ENCODE results near the gene PLXDC2. TPM values are rescaled to one million over a fixed set of nuclear protein-coding genes. Genes with fewer than 3 reads are reported as not detected.

Gene PLXDC2
- total RNA-seq, 1 donor = 3.2 TPM

DNA sequence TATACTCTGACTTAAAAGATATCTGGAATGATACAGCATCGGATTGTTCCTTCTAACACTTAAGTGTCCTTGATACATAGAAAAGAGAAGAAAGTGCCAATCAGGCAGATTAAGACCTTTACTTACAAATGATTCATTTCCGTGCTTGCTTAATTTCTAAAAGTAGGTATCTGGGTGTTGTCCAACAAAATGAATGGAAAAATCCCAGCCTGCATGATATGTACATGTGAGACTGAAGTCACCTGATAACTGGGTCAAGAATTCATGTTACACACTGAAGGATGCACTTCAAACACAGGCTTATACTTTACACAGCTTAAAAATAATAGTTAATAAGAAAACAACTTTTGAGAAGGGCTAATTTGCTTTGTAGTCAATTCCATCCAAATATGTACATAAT lies 25.2 kb upstream of the PLXDC2 start:
- no peak for DNase-seq (ENCODE audit: low read depth)
- TF ChIP-seq, protein P1, sequence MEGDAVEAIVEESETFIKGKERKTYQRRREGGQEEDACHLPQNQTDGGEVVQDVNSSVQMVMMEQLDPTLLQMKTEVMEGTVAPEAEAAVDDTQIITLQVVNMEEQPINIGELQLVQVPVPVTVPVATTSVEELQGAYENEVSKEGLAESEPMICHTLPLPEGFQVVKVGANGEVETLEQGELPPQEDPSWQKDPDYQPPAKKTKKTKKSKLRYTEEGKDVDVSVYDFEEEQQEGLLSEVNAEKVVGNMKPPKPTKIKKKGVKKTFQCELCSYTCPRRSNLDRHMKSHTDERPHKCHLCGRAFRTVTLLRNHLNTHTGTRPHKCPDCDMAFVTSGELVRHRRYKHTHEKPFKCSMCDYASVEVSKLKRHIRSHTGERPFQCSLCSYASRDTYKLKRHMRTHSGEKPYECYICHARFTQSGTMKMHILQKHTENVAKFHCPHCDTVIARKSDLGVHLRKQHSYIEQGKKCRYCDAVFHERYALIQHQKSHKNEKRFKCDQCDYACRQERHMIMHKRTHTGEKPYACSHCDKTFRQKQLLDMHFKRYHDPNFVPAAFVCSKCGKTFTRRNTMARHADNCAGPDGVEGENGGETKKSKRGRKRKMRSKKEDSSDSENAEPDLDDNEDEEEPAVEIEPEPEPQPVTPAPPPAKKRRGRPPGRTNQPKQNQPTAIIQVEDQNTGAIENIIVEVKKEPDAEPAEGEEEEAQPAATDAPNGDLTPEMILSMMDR (IDR thresholded peaks at IDR 0.05; ENCODE audit: insufficient read depth, low read length) = no peak
- H3K4me3 ChIP-seq (ENCODE audit: low read depth, low read length) = no peak overlapping the region

DNA sequence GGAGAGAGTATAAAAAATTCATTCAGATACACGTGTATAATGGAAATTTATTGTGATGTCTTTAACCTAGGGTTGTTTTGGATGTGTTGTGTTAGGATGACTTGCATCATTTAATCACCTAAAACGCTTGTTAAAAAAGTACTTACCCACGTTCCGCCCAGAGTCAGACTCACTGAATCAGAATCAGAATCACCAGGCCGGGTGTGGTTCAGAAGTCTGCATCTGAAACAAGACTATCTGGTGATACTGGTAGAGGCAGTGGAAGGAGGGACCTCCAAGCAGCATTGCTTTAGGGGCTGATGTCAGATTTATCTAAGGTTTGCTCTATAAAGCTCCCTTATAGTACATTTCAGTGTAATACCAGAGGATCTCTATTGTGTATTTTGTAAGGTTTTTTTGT lies 20.5 kb upstream of the PLXDC2 start:
- H3K4me3 ChIP-seq (ENCODE audit: low read depth, low read length) = no peak overlapping the region
- TF ChIP-seq, protein P1 (IDR thresholded peaks at IDR 0.05; ENCODE audit: insufficient read depth, low read length) = no peak
- DNase-seq (ENCODE audit: low read depth) = no peak

DNA sequence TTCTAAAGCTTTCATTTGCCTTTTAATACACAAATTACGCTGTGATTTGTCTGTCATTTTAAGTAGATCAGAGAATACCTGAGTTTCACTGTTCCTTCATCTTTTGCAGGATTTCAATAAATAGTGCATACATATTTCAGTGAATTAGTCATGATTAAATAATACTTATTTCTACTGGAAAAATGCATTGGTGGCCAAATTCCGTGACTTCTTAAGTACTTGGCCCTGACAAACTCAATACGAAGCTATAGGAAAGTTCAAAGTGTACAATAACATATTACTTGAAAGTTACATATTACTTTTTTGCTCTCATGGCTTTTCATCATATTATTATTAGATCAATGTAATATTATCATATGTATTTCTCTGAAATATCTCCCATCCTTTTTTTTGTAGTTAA lies 16.1 kb upstream of the PLXDC2 start:
- no peak overlapping the region for H3K4me3 ChIP-seq (ENCODE audit: low read depth, low read length)
- TF ChIP-seq, protein P1 (IDR thresholded peaks at IDR 0.05; ENCODE audit: insufficient read depth, low read length) = no peak
- no peak for DNase-seq (ENCODE audit: low read depth)

DNA sequence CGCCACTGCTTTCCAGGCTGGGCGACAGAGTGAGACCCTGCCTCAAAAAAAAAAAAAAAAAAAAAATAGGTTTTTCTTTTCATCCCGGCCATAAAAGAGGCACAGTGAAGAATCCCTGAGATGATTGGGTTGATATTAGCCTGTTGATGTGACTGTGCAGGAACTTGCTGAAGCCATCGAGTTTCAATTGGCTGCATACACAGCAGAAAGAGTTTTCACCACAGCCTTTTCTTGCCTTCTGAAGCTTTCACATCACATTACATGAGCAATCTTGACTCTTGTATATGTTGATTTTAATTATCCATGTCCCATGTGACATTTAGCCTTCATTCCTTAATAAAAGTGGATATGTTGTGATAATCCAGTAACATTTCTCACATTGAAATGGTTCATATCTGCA lies 14.9 kb upstream of the PLXDC2 start:
- TF ChIP-seq, protein P1 (IDR thresholded peaks at IDR 0.05; ENCODE audit: insufficient read depth, low read length) = no peak
- H3K4me3 ChIP-seq (ENCODE audit: low read depth, low read length) = no peak overlapping the region
- no peak for DNase-seq (ENCODE audit: low read depth)

DNA sequence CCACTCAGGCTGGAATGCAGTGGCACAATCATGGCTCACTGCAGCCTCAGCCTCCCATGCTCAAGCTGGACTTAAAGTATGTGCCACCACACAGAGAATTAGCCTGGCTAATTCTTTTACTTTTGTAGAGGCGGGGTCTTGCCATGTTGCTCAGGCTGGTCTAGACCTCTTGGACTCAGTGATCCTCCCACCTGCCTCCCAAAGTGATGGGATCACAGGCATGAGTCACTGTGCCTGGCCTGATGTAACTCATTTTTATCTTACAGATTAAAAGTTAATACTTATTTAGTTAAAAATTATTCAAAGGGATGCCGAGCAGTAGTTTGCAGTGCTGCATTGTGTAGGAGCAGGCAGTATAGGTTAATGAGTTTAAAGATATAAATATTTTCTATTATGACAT lies 12.6 kb upstream of the PLXDC2 start:
- no peak for DNase-seq (ENCODE audit: low read depth)
- H3K4me3 ChIP-seq (ENCODE audit: low read depth, low read length) = no peak overlapping the region
- TF ChIP-seq, protein P1 (IDR thresholded peaks at IDR 0.05; ENCODE audit: insufficient read depth, low read length) = no peak

DNA sequence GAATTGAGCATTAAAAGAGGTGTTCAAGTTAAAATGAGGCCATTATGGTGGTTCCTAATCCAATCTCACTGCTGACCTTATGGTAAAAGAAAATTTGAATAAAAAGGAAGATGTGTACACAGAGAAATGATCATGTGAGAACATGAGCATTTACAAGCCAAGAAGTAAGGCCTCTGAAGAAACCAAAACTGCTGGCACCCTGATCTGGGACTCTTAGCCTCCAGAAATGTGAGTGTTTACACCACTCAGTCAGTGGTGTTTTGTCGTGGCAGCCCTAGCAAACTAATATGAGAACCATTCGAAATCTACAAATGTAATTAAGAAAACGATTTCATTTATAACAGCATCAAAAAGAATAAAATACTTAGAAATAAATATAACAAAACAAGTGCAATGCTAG lies 6.8 kb upstream of the PLXDC2 start:
- DNase-seq (ENCODE audit: low read depth) = no peak
- H3K4me3 ChIP-seq (ENCODE audit: low read depth, low read length) = no peak overlapping the region
- TF ChIP-seq, protein P1 (IDR thresholded peaks at IDR 0.05; ENCODE audit: insufficient read depth, low read length) = no peak

DNA sequence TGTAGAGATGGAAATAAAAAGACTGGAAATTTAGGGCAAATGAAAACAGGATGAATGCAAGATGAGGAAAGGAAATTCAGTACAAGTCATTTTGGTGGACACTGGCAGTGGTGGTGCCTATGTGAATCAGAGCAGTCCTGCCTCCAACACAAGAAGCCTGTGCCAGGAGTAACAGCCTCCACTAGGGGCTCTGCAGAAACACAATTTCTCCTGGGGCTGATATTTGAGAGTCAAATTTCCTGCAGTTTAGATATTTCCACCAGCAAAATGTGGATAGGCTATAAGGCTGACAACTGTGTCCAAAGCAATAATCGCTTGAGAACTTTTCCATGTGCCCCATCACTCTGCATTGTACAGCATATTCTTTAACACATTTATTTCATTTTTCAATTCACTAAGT lies 4.7 kb upstream of the PLXDC2 start:
- peak; percentile 36 for DNase-seq (ENCODE audit: low read depth)
- H3K4me3 ChIP-seq (ENCODE audit: low read depth, low read length) = no peak overlapping the region
- TF ChIP-seq, protein P1 (IDR thresholded peaks at IDR 0.05; ENCODE audit: insufficient read depth, low read length) = peak; percentile 57

All from fibroblast of the aortic adventitia (primary cell).